Adrenal gland (tissue), 12 donors: ENCODE measurements around the gene ADAMTS17. TPM values are rescaled to one million over a fixed set of nuclear protein-coding genes. Genes with fewer than 3 reads are reported as not detected.
A peak's percentile ranks its signal among the peaks of the same experiment; 100 is the strongest.

ENCODE experiments used
- DNase-seq, 7 donors: peaks; one replicate each; pipeline ENCODE4 v3.0.0-alpha.2; 2019 to 2020
- H3K27ac ChIP-seq, 5 donors: fragments of 200-600 bp; sonication (generic) in 4 of 5; 1 replicate in 3 of 5; 2 replicates in 2 of 5; pipeline versions ENCODE4 v1.5.1 to v1.8.0; 2016 to 2020; ENCODE audit warnings: mild to moderate bottlenecking in 1 of 5
- H3K27me3 ChIP-seq: fragments of 200-600 bp; 2 replicates; pipeline ENCODE4 v1.8.0; 2021
- H3K36me3 ChIP-seq, 2 donors: fragments of 200-600 bp; replicated peaks in 1 of 2; 1 replicate in 1 of 2; 2 replicates in 1 of 2; pipeline versions ENCODE4 v1.5.1 to v1.8.0; 2018 to 2022
- H3K4me1 ChIP-seq, 2 donors: fragments of 200-600 bp; replicated peaks in 1 of 2; 1 replicate in 1 of 2; 2 replicates in 1 of 2; pipeline versions ENCODE4 v1.5.1 to v1.8.0; 2018 to 2021
- H3K4me3 ChIP-seq, 4 donors: fragments of 200-600 bp; sonication (generic) in 3 of 4; one replicate each; pipeline ENCODE4 v1.5.1; 2016 to 2018
- H3K9me3 ChIP-seq, 3 donors: fragments of 200-600 bp; sonication (generic) in 1 of 3; replicated peaks in 1 of 3; 1 replicate in 2 of 3; 2 replicates in 1 of 3; pipeline versions ENCODE4 v1.5.1 to v1.8.0; 2016 to 2021
- CTCF ChIP-seq, 6 experiments: fragments of 450-650 bp in 4 of 6; fragments of 200-600 bp in 2 of 6; sonication (generic) in 1 of 6; IDR thresholded peaks; 1 replicate in 5 of 6; 2 replicates in 1 of 6; pipeline versions ENCODE4 v1.5.1 to v1.8.0; 2016 to 2021; ENCODE audit warnings: antibody characterized with exemption in 6 of 6, mild to moderate bottlenecking in 2 of 6, moderate library complexity in 1 of 6
- POLR2A ChIP-seq, 2 donors: fragments of 450-650 bp; IDR thresholded peaks; one replicate each; pipeline ENCODE4 v1.6.1; 2017; ENCODE audit warnings: antibody characterized with exemption in 2 of 2, mild to moderate bottlenecking in 2 of 2, moderate library complexity in 1 of 2
- WGBS, 4 donors: extraction: QIAGEN DNeasy Blood & Tissue Kit in 2 of 4; methylation state at CpG; one replicate each; pipeline versions ENCODE4 v1.1.5 to v1.1.7; 2013 to 2017; 5-methylcytosine and 5-hydroxymethylcytosine counted together
- intact Hi-C, 2 donors: fragments of 100-400 bp; cut with DNase I; formaldehyde crosslinking; loops; one replicate each; pipeline versions ENCODE4 v1.14.1 to v1.15.0; 2022 to 2023
- polyA plus RNA-seq, 3 donors: library from polyadenylated mRNA; stranded (reverse); fragments of 200-250 nt in 2 of 3; fragments of 350-450 nt in 1 of 3; fragmentation: Illumina TruSeq in 1 of 3; extraction: RNeasy Lipid Tissue Mini Kit (QIAGEN cat#74804) in 1 of 3; gene quantifications; one replicate each; pipeline ENCODE4 v1.2.3, GENCODE V29; 2013 to 2014
- total RNA-seq, 9 donors: library from RNA; depleted of rRNA in 4 of 9; stranded (reverse); fragments of >200 nt in 4 of 9; fragments of 120-200 nt in 1 of 9; fragmentation: NEBNext Ultra II Directional in 1 of 9; extraction: Animal tissue kit (Norgen Biotek cat#: 25700) in 1 of 9; gene quantifications; one replicate each; pipeline versions ENCODE4 v1.1.0 to v1.2.4, GENCODE V29; 2013 to 2023
- donor health status: healthy with polysubstance abuse.
- donor health status: Bipolar disorder and iron deficiency.
- donor health status: DM: yes; HTN: yes; CAD: no.
- donor health status: DM: no; HTN: no; CAD: no.
- donor health status: DM: no; HTN: no; CAD: no.
- donor health status: DM: yes; HTN: yes; CAD: no.

The ADAMTS17 gene
- total and polyA plus RNA-seq, 12 donors: 0.51 to 14.8 (median 2.9) TPM

GRCh38 chr15:100247228-100248225, 94.2 kb downstream of the ADAMTS17 start:
- H3K36me3 ChIP-seq: no peaks in the 10 kb centered on the region
- no peaks in the 10 kb centered on the region for H3K27me3 ChIP-seq
- TF ChIP-seq CTCF (IDR thresholded peaks at IDR 0.05) (no peak), POLR2A (IDR thresholded peaks at IDR 0.05) (no peak)
- H3K9me3 ChIP-seq: no peaks in the 10 kb centered on the region
- WGBS, 4 donors: 89 to 90% (median 90%) methylated on average over 21 of the region's 21 CpGs
- DNase-seq: peak in 3 of 7 donors; percentile 7 to 21 (median 9)
- no peak overlapping the region for H3K4me3 ChIP-seq
- peaks cover 7 to 16% of the 10 kb centered on the region in 2 donors for H3K4me1 ChIP-seq
- intact Hi-C loops: no loop called here
- H3K27ac ChIP-seq: no peak overlapping the region

DNA sequence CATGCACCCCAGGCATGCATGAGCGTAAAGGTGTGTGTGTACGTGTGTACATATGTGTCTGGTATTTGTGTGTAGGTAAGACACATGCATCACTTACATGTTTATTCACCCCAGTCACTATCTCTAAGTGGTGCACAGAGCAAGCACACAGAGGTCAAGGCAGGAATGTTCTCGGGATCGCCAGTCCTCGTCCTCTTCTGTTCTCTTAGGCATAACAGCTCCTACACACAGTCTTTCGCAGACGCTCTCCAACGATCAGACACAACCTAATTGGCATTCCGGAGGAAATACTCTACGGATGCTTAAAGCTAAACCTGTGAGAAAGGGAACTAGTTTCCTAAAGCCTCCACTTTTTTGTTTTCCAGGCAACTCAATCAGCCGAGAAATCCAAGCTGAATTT, 95.9 kb downstream of the ADAMTS17 start:
- Histone ChIP-seq H3K36me3 (no peaks in the 10 kb centered on the region), H3K9me3 (no peaks in the 10 kb centered on the region), H3K4me3 (no peak overlapping the region), H3K27ac (no peak overlapping the region), H3K4me1 (peaks cover 12 to 16% of the 10 kb centered on the region in 2 donors), H3K27me3 (no peaks in the 10 kb centered on the region)
- DNase-seq: peak in 2 of 7 donors; percentile 6 to 7
- WGBS, 4 donors: 78 to 86% (median 84%) methylated on average over 11 of the region's 11 CpGs
- TF ChIP-seq CTCF (IDR thresholded peaks at IDR 0.05): no peak
- intact Hi-C loops: no loop called here

GRCh38 chr15:100245487-100245820, 96.3 kb downstream of the ADAMTS17 start:
- H3K4me3 ChIP-seq: no peak overlapping the region
- H3K27ac ChIP-seq: no peak overlapping the region
- intact Hi-C loops: no loop called here
- peaks cover 12% of the 10 kb centered on the region in 2 donors for H3K4me1 ChIP-seq
- no peaks in the 10 kb centered on the region for H3K9me3 ChIP-seq
- H3K36me3 ChIP-seq: no peaks in the 10 kb centered on the region
- no peaks in the 10 kb centered on the region for H3K27me3 ChIP-seq
- DNase-seq: peak in 1 of 7 donors; percentile 12
- 80 to 88% (median 80%) methylated on average over 2 of the region's 2 CpGs; no CpG with 5 or more reads in 1 of the 4 donors for WGBS, 4 donors
- TF ChIP-seq POLR2A (IDR thresholded peaks at IDR 0.05) (no peak), CTCF (IDR thresholded peaks at IDR 0.05) (no peak)

- Histone ChIP-seq H3K4me1 (peaks cover 7% of the 10 kb centered on the region in 2 donors), H3K4me3 (no peak overlapping the region), H3K36me3 (no peaks in the 10 kb centered on the region), H3K27ac (no peak overlapping the region), H3K27me3 (no peaks in the 10 kb centered on the region), H3K9me3 (no peaks in the 10 kb centered on the region)
- TF ChIP-seq POLR2A (IDR thresholded peaks at IDR 0.05): no peak
- TF ChIP-seq CTCF (IDR thresholded peaks at IDR 0.05): no peak
- DNase-seq: peak in 2 of 7 donors; percentile 7 to 11
- WGBS, 4 donors: 87 to 93% (median 92%) methylated on average over 8 to 10 of the region's 10 CpGs
- intact Hi-C loops: no loop called here
Measured at GRCh38 chr15:100244796-100245486, 96.8 kb downstream of the ADAMTS17 start.
